Upper lobe of left lung (tissue), 6 donors: ENCODE results near the gene CYFIP1. TPM values are rescaled to one million over a fixed set of nuclear protein-coding genes. Genes with fewer than 3 reads are reported as not detected.

Experiments used
- ATAC-seq, 2 donors: fragments of 200-7000 bp; cut with Tn5 transposase; one replicate each; pipeline ENCODE4 v1.9.1; 2022; ENCODE audit warnings: mild to moderate bottlenecking in 2 of 2, moderate library complexity in 2 of 2; ENCODE audit not compliant: low FRiP score in 2 of 2
- DNase-seq, 2 donors: peaks; one replicate each; pipeline ENCODE4 v3.0.0-alpha.2; 2019 to 2020
- H3K27ac ChIP-seq, 4 donors: fragments of 200-600 bp; sonication (generic); one replicate each; pipeline ENCODE4 v1.5.1; 2016 to 2019
- H3K27me3 ChIP-seq, 4 donors: fragments of 200-600 bp; sonication (generic); one replicate each; pipeline ENCODE4 v1.5.1; 2017 to 2019
- H3K36me3 ChIP-seq, 4 donors: fragments of 200-600 bp; sonication (generic); one replicate each; pipeline ENCODE4 v1.5.1; 2016 to 2019
- H3K4me1 ChIP-seq, 4 donors: fragments of 200-600 bp; sonication (generic); one replicate each; pipeline ENCODE4 v1.5.1; 2018 to 2019
- H3K4me3 ChIP-seq, 4 donors: fragments of 200-600 bp; sonication (generic); one replicate each; pipeline ENCODE4 v1.5.1; 2017 to 2019; ENCODE audit warnings: mild to moderate bottlenecking in 2 of 4, moderate library complexity in 1 of 4
- H3K9me3 ChIP-seq, 4 donors: fragments of 200-600 bp; sonication (generic); one replicate each; pipeline ENCODE4 v1.5.1; 2018 to 2019
- CTCF ChIP-seq, 6 experiments: fragments of 450-650 bp in 4 of 6; fragments of 200-600 bp in 2 of 6; sonication (generic) in 2 of 6; IDR thresholded peaks; one replicate each; pipeline ENCODE4 v1.5.1; 2016 to 2019; ENCODE audit warnings: antibody characterized with exemption in 6 of 6
- EP300 ChIP-seq, 4 donors: sonication (generic); formaldehyde crosslinking; IDR thresholded peaks; one replicate each; pipeline ENCODE4 v1.5.1; 2017; ENCODE audit warnings: antibody characterized with exemption in 4 of 4, control low read depth in 2 of 4
- POLR2A ChIP-seq, 4 donors: fragments of 450-650 bp; IDR thresholded peaks; one replicate each; pipeline ENCODE4 v1.5.1; 2016 to 2017; ENCODE audit warnings: antibody characterized with exemption in 4 of 4, mild to moderate bottlenecking in 2 of 4
- POLR2AphosphoS5 ChIP-seq, 2 donors: sonication (generic); formaldehyde crosslinking; IDR thresholded peaks; one replicate each; pipeline ENCODE4 v1.5.1; 2017; ENCODE audit warnings: antibody characterized with exemption in 2 of 2
- WGBS, 2 donors: methylation state at CpG; one replicate each; pipeline ENCODE4 v1.1.5; 2017 to 2018; 5-methylcytosine and 5-hydroxymethylcytosine counted together
- total RNA-seq, 6 donors: library from RNA; depleted of rRNA in 4 of 6; stranded (reverse); fragments of >200 nt in 4 of 6; gene quantifications; one replicate each; pipeline versions ENCODE4 v1.1.0 to v1.2.1, GENCODE V29; 2016 to 2021
- donor health status: DM: no; HTN: no; CAD: no; lungs with moderate emphysema.
- donor health status: DM: no; HTN: yes; CAD: no; lungs with severe emphysema.

CYFIP1 gene
- total RNA-seq, 6 donors from 2014 or later, result 100 to 171 (median 136) TPM

GRCh38 chr15:22963641-22964040, 16.5 kb downstream of the CYFIP1 start:
- ATAC-seq (no peak), DNase-seq (peak in 1 of 2 donors; percentile 57)
- peaks cover 58 to 73% (median 61%) of the 10 kb centered on the region in 4 donors for H3K4me1 ChIP-seq

GRCh38 chr15:22962611-22963010, 17.6 kb downstream of the CYFIP1 start:
- Histone ChIP-seq H3K4me1 (peaks cover 58 to 65% (median 62%) of the 10 kb centered on the region in 4 donors), H3K27me3 (no peaks in the 10 kb centered on the region), H3K4me3 (no peak overlapping the region), H3K9me3 (no peaks in the 10 kb centered on the region), H3K36me3 (no peaks in the 10 kb centered on the region), H3K27ac (peak overlapping the region; percentile 48 to 75 (median 68))
- 94 to 97% methylated on average over 12 of the region's 12 CpGs for WGBS, 2 donors
- no peak for DNase-seq
- TF ChIP-seq EP300 (IDR thresholded peaks at IDR 0.05) (no peak), POLR2AphosphoS5 (IDR thresholded peaks at IDR 0.05) (no peak), POLR2A (IDR thresholded peaks at IDR 0.05) (no peak), CTCF (IDR thresholded peaks at IDR 0.05) (no peak)
- no peak for ATAC-seq

More at GRCh38 chr15:22963641-22964040, 16.5 kb downstream of the CYFIP1 start:
- no peak overlapping the region for H3K4me3 ChIP-seq
- WGBS, 2 donors, result 52 to 54% methylated on average over 12 of the region's 12 CpGs
- TF ChIP-seq CTCF (IDR thresholded peaks at IDR 0.05), result no peak
- TF ChIP-seq POLR2A (IDR thresholded peaks at IDR 0.05), result no peak
- no peak for TF ChIP-seq POLR2AphosphoS5 (IDR thresholded peaks at IDR 0.05)
- TF ChIP-seq EP300 (IDR thresholded peaks at IDR 0.05), result no peak
- no peaks in the 10 kb centered on the region for H3K9me3 ChIP-seq
- peak overlapping the region; percentile 46 to 72 (median 70) for H3K27ac ChIP-seq
- H3K36me3 ChIP-seq, result no peaks in the 10 kb centered on the region
- H3K27me3 ChIP-seq, result no peaks in the 10 kb centered on the region

- Histone ChIP-seq H3K9me3 (no peaks in the 10 kb centered on the region), H3K27me3 (no peaks in the 10 kb centered on the region), H3K4me1 (peaks cover 57 to 69% (median 64%) of the 10 kb centered on the region in 4 donors), H3K4me3 (no peak overlapping the region), H3K36me3 (no peaks in the 10 kb centered on the region), H3K27ac (peak overlapping the region; percentile 48 to 75 (median 68))
- ATAC-seq (no peak), DNase-seq (no peak)
- 6 to 12% methylated on average over 1 of the region's 1 CpG for whole genome bisulfite sequencing, 2 donors
- TF ChIP-seq EP300 (IDR thresholded peaks at IDR 0.05), result no peak
- TF ChIP-seq POLR2A (IDR thresholded peaks at IDR 0.05), result no peak
- no peak for TF ChIP-seq POLR2AphosphoS5 (IDR thresholded peaks at IDR 0.05)
- no peak for TF ChIP-seq CTCF (IDR thresholded peaks at IDR 0.05)
These were observed 18.4 kb downstream of the CYFIP1 start for GRCh38 chr15:22961762-22962161.

DNA sequence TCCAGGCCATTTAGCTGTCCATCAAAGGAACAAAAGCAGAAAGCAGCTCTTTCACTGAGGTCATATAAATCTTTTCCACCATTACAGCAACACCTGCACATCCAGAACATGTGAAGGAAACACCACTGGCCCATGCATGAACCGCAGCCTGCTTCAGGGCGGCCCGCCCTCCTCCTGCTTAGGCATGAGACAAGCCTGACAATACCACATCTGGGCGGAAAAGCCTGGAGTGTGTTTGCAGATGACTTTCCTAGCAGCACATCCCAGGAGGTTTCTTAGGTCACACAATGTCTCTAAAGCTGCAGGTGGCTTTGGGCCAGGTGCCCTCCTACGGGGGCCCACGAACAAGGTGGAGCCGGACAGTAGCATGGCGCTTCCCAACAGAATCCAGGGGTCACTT, 19.6 kb downstream of the CYFIP1 start:
- ATAC-seq, result no peak
- no peak overlapping the region for H3K4me3 ChIP-seq
- peak overlapping the region in 3 of 4 donors; percentile 69 to 75 (median 72) for H3K27ac ChIP-seq
- WGBS, 2 donors, result 83 to 89% methylated on average over 5 to 8 of the region's 8 CpGs
- no peaks in the 10 kb centered on the region for H3K36me3 ChIP-seq
- TF ChIP-seq POLR2AphosphoS5 (IDR thresholded peaks at IDR 0.05), result no peak
- no peak for TF ChIP-seq CTCF (IDR thresholded peaks at IDR 0.05)
- no peak for TF ChIP-seq POLR2A (IDR thresholded peaks at IDR 0.05)
- no peak for TF ChIP-seq EP300 (IDR thresholded peaks at IDR 0.05)
- no peaks in the 10 kb centered on the region for H3K9me3 ChIP-seq
- H3K27me3 ChIP-seq, result no peaks in the 10 kb centered on the region
- no peak for DNase-seq
- H3K4me1 ChIP-seq, result peaks cover 68 to 73% (median 72%) of the 10 kb centered on the region in 4 donors

GRCh38 chr15:22960126-22960525, 20.0 kb downstream of the CYFIP1 start:
- TF ChIP-seq CTCF (IDR thresholded peaks at IDR 0.05) (no peak), POLR2A (IDR thresholded peaks at IDR 0.05) (no peak), EP300 (IDR thresholded peaks at IDR 0.05) (no peak), POLR2AphosphoS5 (IDR thresholded peaks at IDR 0.05) (no peak)
- DNase-seq (peak in 1 of 2 donors; percentile 56), ATAC-seq (no peak)
- Histone ChIP-seq H3K36me3 (no peaks in the 10 kb centered on the region), H3K27me3 (no peaks in the 10 kb centered on the region), H3K27ac (peak overlapping the region in 3 of 4 donors; percentile 69 to 75 (median 72)), H3K4me3 (no peak overlapping the region), H3K4me1 (peaks cover 71 to 78% (median 74%) of the 10 kb centered on the region in 4 donors), H3K9me3 (no peaks in the 10 kb centered on the region)
- 80 to 90% methylated on average over 7 to 11 of the region's 11 CpGs for WGBS, 2 donors
